Measurements from ENCODE around the gene PLEKHG4B.
"Not testable (repeated sequence)": the region's sequence is repeated elsewhere in the genome, so short reads cannot be mapped to it uniquely, and the experiment has no call there.

The PLEKHG4B gene

GRCh38 chr5:91556-92263, at the start of gene PLEKHG4B:
TSS of gene PLEKHG4B (plus strand) at chr5:92168. CDS start at chr5:92232, 64 bp downstream.
- H3K9me3 ChIP-seq (ENCODE audit: low read length): no peaks in the 10 kb centered on the region
- H3K9ac ChIP-seq (ENCODE audit: low read length): no peak within 1 kb of the TSS
- no peaks in the 10 kb centered on the region for H3K36me3 ChIP-seq (ENCODE audit: insufficient read depth, low read length)
- peak within 1 kb of the TSS in 1 of 2 donors; percentile 20 for H3K4me3 ChIP-seq (ENCODE audit: low read depth in 1 of 2, low read length in 2 of 2)
- peaks cover 29 to 48% of the 10 kb centered on the region in 2 donors for H3K27me3 ChIP-seq (ENCODE audit: control insufficient read depth in 1 of 2, insufficient read depth in 2 of 2, low read length in 2 of 2)
- no peaks in the 10 kb centered on the region for H3K4me1 ChIP-seq (ENCODE audit: insufficient read depth, low read length)
- no peak within 1 kb of the TSS for H3K27ac ChIP-seq (ENCODE audit: low read depth, low read length)

- no peak overlapping the region for H3K4me3 ChIP-seq (ENCODE audit: low read depth in 1 of 2, low read length in 2 of 2)
These were observed 49.7 kb upstream of the PLEKHG4B start for GRCh38 chr5:42250-42649.

GRCh38 chr5:48192-48591, 43.8 kb upstream of the PLEKHG4B start:
- Histone ChIP-seq H3K27ac (ENCODE audit: low read depth, low read length) (no peak overlapping the region), H3K9me3 (ENCODE audit: low read length) (no peaks in the 10 kb centered on the region), H3K4me3 (ENCODE audit: low read depth in 1 of 2, low read length in 2 of 2) (no peak overlapping the region), H3K9ac (ENCODE audit: low read length) (no peak overlapping the region), H3K4me1 (ENCODE audit: insufficient read depth, low read length) (no peaks in the 10 kb centered on the region), H3K27me3 (ENCODE audit: control insufficient read depth in 1 of 2, insufficient read depth in 2 of 2, low read length in 2 of 2) (peaks cover 0 to 15% of the 10 kb centered on the region in 2 donors), H3K36me3 (ENCODE audit: insufficient read depth, low read length) (no peaks in the 10 kb centered on the region)

More at GRCh38 chr5:42250-42649, 49.7 kb upstream of the PLEKHG4B start:
- Histone ChIP-seq H3K9ac (ENCODE audit: low read length) (no peak overlapping the region), H3K4me1 (ENCODE audit: insufficient read depth, low read length) (no peaks in the 10 kb centered on the region), H3K27me3 (ENCODE audit: control insufficient read depth in 1 of 2, insufficient read depth in 2 of 2, low read length in 2 of 2) (no peaks in the 10 kb centered on the region), H3K9me3 (ENCODE audit: low read length) (no peaks in the 10 kb centered on the region), H3K27ac (ENCODE audit: low read depth, low read length) (no peak overlapping the region), H3K36me3 (ENCODE audit: insufficient read depth, low read length) (no peaks in the 10 kb centered on the region)

GRCh38 chr5:49530-49929, 42.4 kb upstream of the PLEKHG4B start:
- H3K9me3 ChIP-seq (ENCODE audit: low read length); H3K27ac ChIP-seq (ENCODE audit: low read depth, low read length); H3K4me1 ChIP-seq (ENCODE audit: insufficient read depth, low read length); H3K36me3 ChIP-seq (ENCODE audit: insufficient read depth, low read length); H3K4me3 ChIP-seq (ENCODE audit: low read depth in 1 of 2, low read length in 2 of 2); H3K9ac ChIP-seq (ENCODE audit: low read length): not testable (repeated sequence)
- peaks cover 0 to 27% of the 10 kb centered on the region in 2 donors for H3K27me3 ChIP-seq (ENCODE audit: control insufficient read depth in 1 of 2, insufficient read depth in 2 of 2, low read length in 2 of 2)

GRCh38 chr5:49953-50544, 41.9 kb upstream of the PLEKHG4B start:
- H3K9ac ChIP-seq (ENCODE audit: low read length): no peak overlapping the region
- no peaks in the 10 kb centered on the region for H3K4me1 ChIP-seq (ENCODE audit: insufficient read depth, low read length)
- no peak overlapping the region for H3K27ac ChIP-seq (ENCODE audit: low read depth, low read length)
- no peaks in the 10 kb centered on the region for H3K36me3 ChIP-seq (ENCODE audit: insufficient read depth, low read length)
- peaks cover 0 to 32% of the 10 kb centered on the region in 2 donors for H3K27me3 ChIP-seq (ENCODE audit: control insufficient read depth in 1 of 2, insufficient read depth in 2 of 2, low read length in 2 of 2)
- H3K4me3 ChIP-seq (ENCODE audit: low read depth in 1 of 2, low read length in 2 of 2): no peak overlapping the region
- no peaks in the 10 kb centered on the region for H3K9me3 ChIP-seq (ENCODE audit: low read length)

GRCh38 chr5:50724-51499, 41.1 kb upstream of the PLEKHG4B start:
- Histone ChIP-seq H3K4me3 (ENCODE audit: low read depth in 1 of 2, low read length in 2 of 2) (no peak overlapping the region), H3K36me3 (ENCODE audit: insufficient read depth, low read length) (no peaks in the 10 kb centered on the region), H3K27me3 (ENCODE audit: control insufficient read depth in 1 of 2, insufficient read depth in 2 of 2, low read length in 2 of 2) (peaks cover 0 to 38% of the 10 kb centered on the region in 2 donors)

GRCh38 chr5:51500-51823, 40.5 kb upstream of the PLEKHG4B start:
- Histone ChIP-seq H3K27me3 (ENCODE audit: control insufficient read depth in 1 of 2, insufficient read depth in 2 of 2, low read length in 2 of 2) (peaks cover 0 to 38% of the 10 kb centered on the region in 2 donors), H3K9ac (ENCODE audit: low read length) (no peak overlapping the region), H3K4me3 (ENCODE audit: low read depth in 1 of 2, low read length in 2 of 2) (no peak overlapping the region), H3K36me3 (ENCODE audit: insufficient read depth, low read length) (no peaks in the 10 kb centered on the region), H3K27ac (ENCODE audit: low read depth, low read length) (no peak overlapping the region), H3K4me1 (ENCODE audit: insufficient read depth, low read length) (no peaks in the 10 kb centered on the region), H3K9me3 (ENCODE audit: low read length) (no peaks in the 10 kb centered on the region)

More at GRCh38 chr5:50724-51499, 41.1 kb upstream of the PLEKHG4B start:
- H3K9ac ChIP-seq (ENCODE audit: low read length): no peak overlapping the region
- H3K9me3 ChIP-seq (ENCODE audit: low read length): no peaks in the 10 kb centered on the region
- no peak overlapping the region for H3K27ac ChIP-seq (ENCODE audit: low read depth, low read length)
- no peaks in the 10 kb centered on the region for H3K4me1 ChIP-seq (ENCODE audit: insufficient read depth, low read length)

- peaks cover 0 to 38% of the 10 kb centered on the region in 2 donors for H3K27me3 ChIP-seq (ENCODE audit: control insufficient read depth in 1 of 2, insufficient read depth in 2 of 2, low read length in 2 of 2)
- H3K36me3 ChIP-seq (ENCODE audit: insufficient read depth, low read length): no peaks in the 10 kb centered on the region
- peak overlapping the region in 1 of 2 donors; percentile 26 for H3K4me3 ChIP-seq (ENCODE audit: low read depth in 1 of 2, low read length in 2 of 2)
- no peaks in the 10 kb centered on the region for H3K9me3 ChIP-seq (ENCODE audit: low read length)
- no peak overlapping the region for H3K9ac ChIP-seq (ENCODE audit: low read length)
- H3K27ac ChIP-seq (ENCODE audit: low read depth, low read length): no peak overlapping the region
- no peaks in the 10 kb centered on the region for H3K4me1 ChIP-seq (ENCODE audit: insufficient read depth, low read length)
These were observed 38.4 kb upstream of the PLEKHG4B start for GRCh38 chr5:53381-54174.

GRCh38 chr5:54175-54730, 37.7 kb upstream of the PLEKHG4B start:
- peaks cover 0 to 38% of the 10 kb centered on the region in 2 donors for H3K27me3 ChIP-seq (ENCODE audit: control insufficient read depth in 1 of 2, insufficient read depth in 2 of 2, low read length in 2 of 2)
- H3K9me3 ChIP-seq (ENCODE audit: low read length): no peaks in the 10 kb centered on the region
- H3K4me3 ChIP-seq (ENCODE audit: low read depth in 1 of 2, low read length in 2 of 2): no peak overlapping the region

GRCh38 chr5:54876-55569, 36.9 kb upstream of the PLEKHG4B start:
- H3K27me3 ChIP-seq (ENCODE audit: control insufficient read depth in 1 of 2, insufficient read depth in 2 of 2, low read length in 2 of 2): peaks cover 0 to 38% of the 10 kb centered on the region in 2 donors
- H3K36me3 ChIP-seq (ENCODE audit: insufficient read depth, low read length): no peaks in the 10 kb centered on the region
- no peak overlapping the region for H3K4me3 ChIP-seq (ENCODE audit: low read depth in 1 of 2, low read length in 2 of 2)
- H3K27ac ChIP-seq (ENCODE audit: low read depth, low read length): no peak overlapping the region
- no peaks in the 10 kb centered on the region for H3K9me3 ChIP-seq (ENCODE audit: low read length)
- H3K4me1 ChIP-seq (ENCODE audit: insufficient read depth, low read length): no peaks in the 10 kb centered on the region
- no peak overlapping the region for H3K9ac ChIP-seq (ENCODE audit: low read length)

More at GRCh38 chr5:54175-54730, 37.7 kb upstream of the PLEKHG4B start:
- Histone ChIP-seq H3K4me1 (ENCODE audit: insufficient read depth, low read length) (no peaks in the 10 kb centered on the region), H3K9ac (ENCODE audit: low read length) (no peak overlapping the region), H3K36me3 (ENCODE audit: insufficient read depth, low read length) (no peaks in the 10 kb centered on the region), H3K27ac (ENCODE audit: low read depth, low read length) (no peak overlapping the region)
